ENCODE measurements around the gene NCOA3. TPM values are rescaled to one million over a fixed set of nuclear protein-coding genes. Genes with fewer than 3 reads are reported as not detected.
A peak's percentile ranks its signal among the peaks of the same experiment; 100 is the strongest.

Gene NCOA3
- total and polyA plus RNA-seq, 10 of the 15 experiments (the other 5 are each of a cell fraction or from before 2014, with no cell fraction given) = 16.9 to 96.2 (median 73.6) TPM

DNA sequence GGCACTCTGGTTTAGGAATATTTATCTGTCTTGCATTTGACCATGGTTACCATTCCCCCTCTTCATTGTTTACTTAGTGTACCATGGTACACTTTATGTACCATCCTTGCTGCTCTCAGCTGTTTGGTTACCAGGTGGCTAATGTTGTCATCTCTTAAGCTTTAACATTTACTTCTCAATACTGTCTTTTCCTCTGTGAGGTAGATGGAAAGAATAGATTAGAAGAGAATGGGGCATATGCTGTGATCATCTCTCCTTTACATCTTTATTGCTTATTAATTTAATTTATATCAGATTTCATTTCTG, 109.2 kb downstream of the NCOA3 start:
- FAIRE-seq (no peak), ATAC-seq (peak; percentile 37), DNase-seq (ENCODE audit: low read depth, low spot score) (no peak)
- POLR2A ChIA-PET = interaction anchor here (0.8 to 2.4 kb wide), 5 partner anchors 10 to 109 kb away, joined by 3 to 13 read pairs (median 6); partner anchors contain the start of gene NCOA3
- no peak overlapping the region for H3K27ac ChIP-seq (ENCODE audit: control insufficient read depth, insufficient read depth)
- RAD21 ChIA-PET (ENCODE audit: unreplicated experiment) = interaction anchor here (1.0 to 4.1 kb wide), 9 partner anchors 9 to 338 kb away, joined by 3 to 18 read pairs (median 6); no protein-coding TSS in a partner anchor
- H3K9ac ChIP-seq (ENCODE audit: control insufficient read depth, insufficient read depth, low read length) = no peak overlapping the region
- H3K4me2 ChIP-seq (ENCODE audit: control insufficient read depth, insufficient read depth) = no peak overlapping the region
- peaks cover 6% of the 10 kb centered on the region for H3K4me1 ChIP-seq (ENCODE audit: control insufficient read depth, insufficient read depth, low read length)
- no peak overlapping the region for H2AFZ ChIP-seq (ENCODE audit: control insufficient read depth, low read depth, low read length)
- H3K9me3 ChIP-seq (replicated peaks; ENCODE audit: control insufficient read depth, insufficient read depth, low read length) = no peaks in the 10 kb centered on the region; the same call in 1 of the 3 replicates
- H3K36me3 ChIP-seq (ENCODE audit: control insufficient read depth in 2 of 2, insufficient read depth in 2 of 2, low read length in 1 of 2) = peaks cover 2 to 9% of the 10 kb centered on the region in 2 experiments; a peak in 3 of 4 replicates
- CTCF ChIA-PET = interaction anchor here (1.2 to 4.2 kb wide), 8 partner anchors 8 to 338 kb away, joined by 3 to 17 read pairs (median 6); partner anchors contain the start of gene NCOA3
- H4K20me1 ChIP-seq (ENCODE audit: control insufficient read depth, insufficient read depth) = no peaks in the 10 kb centered on the region; the same call in 1 of the 2 replicates
- peaks cover 82% of the 10 kb centered on the region for H3K79me2 ChIP-seq (ENCODE audit: control insufficient read depth, insufficient read depth, low read length)
- in situ Hi-C loops (cut with MboI) = no loop called here
- no peak overlapping the region for H3K4me3 ChIP-seq
- TF ChIP-seq E2F8 (IDR thresholded peaks at IDR 0.05; ENCODE audit: low read depth, partially characterized antibody) = no peak
- no peak for TF ChIP-seq ZBTB33 (IDR thresholded peaks at IDR 0.05)
- no peak for TF ChIP-seq NR2C2 (IDR thresholded peaks at IDR 0.05; ENCODE audit: borderline replicate concordance, control insufficient read depth, insufficient read length, low read depth)
- no peak for TF ChIP-seq SUZ12 (IDR thresholded peaks at IDR 0.05; ENCODE audit: unreplicated experiment)
- TF ChIP-seq NRF1 (conservative IDR thresholded peaks at IDR 0.05; ENCODE audit: low read depth, low read length) = no peak
- no peak for TF ChIP-seq RB1 (IDR thresholded peaks at IDR 0.05; ENCODE audit: borderline replicate concordance)
- no peak for TF ChIP-seq TCF7 (IDR thresholded peaks at IDR 0.05; ENCODE audit: borderline replicate concordance)
- TF ChIP-seq IRF4 (IDR thresholded peaks at IDR 0.05; ENCODE audit: low read depth, low read length) = no peak
- TF ChIP-seq SMAD1 (IDR thresholded peaks at IDR 0.05; ENCODE audit: low read depth, partially characterized antibody) = no peak
- no peak for TF ChIP-seq HDAC2 (IDR thresholded peaks at IDR 0.05)
- no peak for TF ChIP-seq GATAD2B (conservative IDR thresholded peaks at IDR 0.05; ENCODE audit: low read depth)
- TF ChIP-seq SIN3A (IDR thresholded peaks at IDR 0.05; ENCODE audit: low read depth, low read length) = no peak
- TF ChIP-seq, protein P1, sequence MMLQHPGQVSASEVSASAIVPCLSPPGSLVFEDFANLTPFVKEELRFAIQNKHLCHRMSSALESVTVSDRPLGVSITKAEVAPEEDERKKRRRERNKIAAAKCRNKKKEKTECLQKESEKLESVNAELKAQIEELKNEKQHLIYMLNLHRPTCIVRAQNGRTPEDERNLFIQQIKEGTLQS (IDR thresholded peaks at IDR 0.05; ENCODE audit: borderline replicate concordance, extremely low read depth, low read depth, low read length) = no peak
- TF ChIP-seq, protein P2, sequence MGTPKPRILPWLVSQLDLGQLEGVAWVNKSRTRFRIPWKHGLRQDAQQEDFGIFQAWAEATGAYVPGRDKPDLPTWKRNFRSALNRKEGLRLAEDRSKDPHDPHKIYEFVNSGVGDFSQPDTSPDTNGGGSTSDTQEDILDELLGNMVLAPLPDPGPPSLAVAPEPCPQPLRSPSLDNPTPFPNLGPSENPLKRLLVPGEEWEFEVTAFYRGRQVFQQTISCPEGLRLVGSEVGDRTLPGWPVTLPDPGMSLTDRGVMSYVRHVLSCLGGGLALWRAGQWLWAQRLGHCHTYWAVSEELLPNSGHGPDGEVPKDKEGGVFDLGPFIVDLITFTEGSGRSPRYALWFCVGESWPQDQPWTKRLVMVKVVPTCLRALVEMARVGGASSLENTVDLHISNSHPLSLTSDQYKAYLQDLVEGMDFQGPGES (IDR thresholded peaks at IDR 0.05) = no peak
- no peak for TF ChIP-seq SMARCA5 (IDR thresholded peaks at IDR 0.05)
- TF ChIP-seq CHD1 (IDR thresholded peaks at IDR 0.05; ENCODE audit: low read depth, low read length) = no peak
- SMC1A ChIA-PET (ENCODE audit: uncharacterized antibody, unreplicated experiment) = interaction anchor here (0.6 to 3.5 kb wide), 14 partner anchors 9 to 254 kb away, joined by 3 to 27 read pairs (median 6); partner anchors contain the start of gene ZMYND8
- H3K27me3 ChIP-seq (replicated peaks in 1 of 2; ENCODE audit: control insufficient read depth in 2 of 2, insufficient read depth in 2 of 2, low read length in 1 of 2) = no peaks in the 10 kb centered on the region
- intact Hi-C loops (cut with micrococcal nuclease; ENCODE audit: unreplicated experiment) = no loop called here
- no TSS peak for BruUV-seq (replicated peaks)

Measured in GM12878 (cell line).